Measurements from ENCODE around the gene MRPL41.

The MRPL41 gene

GRCh38 chr9:137540536-137540935 lies 11.1 kb upstream of the MRPL41 start:
- Histone ChIP-seq H3K27ac (no peak overlapping the region), H3K9me3 (no peaks in the 10 kb centered on the region), H3K36me3 (peaks cover 18 to 77% (median 41%) of the 10 kb centered on the region in 3 donors), H3K4me1 (peaks cover 0 to 5% (median 0%) of the 10 kb centered on the region in 4 donors), H3K4me3 (no peak overlapping the region), H3K27me3 (no peaks in the 10 kb centered on the region)
- DNase-seq, result no peak
- TF ChIP-seq, protein P1, sequence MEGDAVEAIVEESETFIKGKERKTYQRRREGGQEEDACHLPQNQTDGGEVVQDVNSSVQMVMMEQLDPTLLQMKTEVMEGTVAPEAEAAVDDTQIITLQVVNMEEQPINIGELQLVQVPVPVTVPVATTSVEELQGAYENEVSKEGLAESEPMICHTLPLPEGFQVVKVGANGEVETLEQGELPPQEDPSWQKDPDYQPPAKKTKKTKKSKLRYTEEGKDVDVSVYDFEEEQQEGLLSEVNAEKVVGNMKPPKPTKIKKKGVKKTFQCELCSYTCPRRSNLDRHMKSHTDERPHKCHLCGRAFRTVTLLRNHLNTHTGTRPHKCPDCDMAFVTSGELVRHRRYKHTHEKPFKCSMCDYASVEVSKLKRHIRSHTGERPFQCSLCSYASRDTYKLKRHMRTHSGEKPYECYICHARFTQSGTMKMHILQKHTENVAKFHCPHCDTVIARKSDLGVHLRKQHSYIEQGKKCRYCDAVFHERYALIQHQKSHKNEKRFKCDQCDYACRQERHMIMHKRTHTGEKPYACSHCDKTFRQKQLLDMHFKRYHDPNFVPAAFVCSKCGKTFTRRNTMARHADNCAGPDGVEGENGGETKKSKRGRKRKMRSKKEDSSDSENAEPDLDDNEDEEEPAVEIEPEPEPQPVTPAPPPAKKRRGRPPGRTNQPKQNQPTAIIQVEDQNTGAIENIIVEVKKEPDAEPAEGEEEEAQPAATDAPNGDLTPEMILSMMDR (IDR thresholded peaks at IDR 0.05), result no peak
- intact Hi-C loops (cut with DNase I; ENCODE audit: low total_unique reads), result no loop called here

DNA sequence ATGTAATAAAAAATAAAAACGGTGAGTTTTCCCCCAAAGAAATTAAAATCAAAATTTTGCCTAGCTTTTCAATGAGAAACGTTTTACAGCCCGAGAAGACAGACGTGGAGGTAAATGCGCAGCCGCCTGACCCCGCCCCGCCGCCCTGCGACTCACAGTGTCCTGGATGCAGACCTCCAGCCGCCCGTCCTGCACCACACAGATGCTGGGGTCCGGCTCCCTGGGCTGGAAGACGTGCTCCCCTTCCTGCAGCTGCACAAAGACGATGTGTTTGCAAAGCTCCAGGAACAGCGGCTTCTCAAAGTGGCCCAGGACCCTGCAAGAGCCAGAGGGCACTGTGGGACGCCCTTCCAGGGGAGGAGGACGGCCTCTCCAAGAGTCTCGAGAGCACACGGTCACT lies 9.2 kb upstream of the MRPL41 start:
- Histone ChIP-seq H3K27ac (no peak overlapping the region), H3K4me3 (no peak overlapping the region), H3K27me3 (no peaks in the 10 kb centered on the region), H3K36me3 (peaks cover 18 to 75% (median 46%) of the 10 kb centered on the region in 3 donors), H3K9me3 (no peaks in the 10 kb centered on the region), H3K4me1 (peaks cover 0 to 5% (median 0%) of the 10 kb centered on the region in 4 donors)
- intact Hi-C loops (cut with DNase I; ENCODE audit: low total_unique reads), result no loop called here
- TF ChIP-seq, protein P1 (IDR thresholded peaks at IDR 0.05), result no peak
- no peak for DNase-seq

DNA sequence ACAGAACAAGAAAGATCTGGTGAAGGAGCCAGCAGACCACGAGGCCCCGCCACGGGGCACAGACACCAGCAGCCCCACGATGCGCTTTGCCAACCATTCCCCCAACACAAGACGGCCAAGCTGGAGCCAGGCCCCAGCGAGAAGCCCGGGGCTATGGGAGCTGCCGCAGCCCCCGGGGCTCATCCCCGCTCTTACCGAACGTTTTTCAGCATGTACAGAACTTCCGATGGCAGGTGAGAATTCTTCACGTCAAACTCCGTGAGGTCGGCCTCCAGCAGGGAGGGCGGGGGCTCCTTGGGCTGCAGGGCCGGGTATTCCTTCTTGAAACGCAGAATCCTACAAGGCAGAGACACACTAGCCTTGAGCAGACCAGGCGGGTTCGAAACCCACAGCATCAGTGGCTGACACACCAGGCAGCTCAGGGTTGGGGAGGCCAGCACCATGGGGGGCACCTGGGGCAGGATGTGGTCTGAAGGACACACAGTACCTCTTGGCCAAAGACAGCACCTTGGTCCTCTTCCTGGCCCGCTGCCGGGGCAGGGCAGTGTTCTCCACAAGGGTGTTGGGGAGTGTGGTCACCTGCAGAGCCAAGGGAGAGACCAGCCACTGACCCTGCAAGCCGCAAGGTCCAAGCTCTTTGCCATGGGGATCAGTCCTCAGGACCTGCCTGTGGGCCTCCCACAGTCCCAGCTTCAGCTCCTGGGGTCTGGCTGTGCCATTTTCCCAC lies 8.3 kb upstream of the MRPL41 start:
- intact Hi-C loops (cut with DNase I; ENCODE audit: low total_unique reads), result no loop called here
- H3K9me3 ChIP-seq, result no peaks in the 10 kb centered on the region
- no peak overlapping the region for H3K4me3 ChIP-seq
- no peak for DNase-seq
- H3K27me3 ChIP-seq, result no peaks in the 10 kb centered on the region
- TF ChIP-seq, protein P1 (IDR thresholded peaks at IDR 0.05), result no peak
- no peak overlapping the region for H3K27ac ChIP-seq
- peaks cover 0 to 10% (median 1%) of the 10 kb centered on the region in 4 donors for H3K4me1 ChIP-seq
- H3K36me3 ChIP-seq, result peaks cover 18 to 66% (median 38%) of the 10 kb centered on the region in 3 donors

DNA sequence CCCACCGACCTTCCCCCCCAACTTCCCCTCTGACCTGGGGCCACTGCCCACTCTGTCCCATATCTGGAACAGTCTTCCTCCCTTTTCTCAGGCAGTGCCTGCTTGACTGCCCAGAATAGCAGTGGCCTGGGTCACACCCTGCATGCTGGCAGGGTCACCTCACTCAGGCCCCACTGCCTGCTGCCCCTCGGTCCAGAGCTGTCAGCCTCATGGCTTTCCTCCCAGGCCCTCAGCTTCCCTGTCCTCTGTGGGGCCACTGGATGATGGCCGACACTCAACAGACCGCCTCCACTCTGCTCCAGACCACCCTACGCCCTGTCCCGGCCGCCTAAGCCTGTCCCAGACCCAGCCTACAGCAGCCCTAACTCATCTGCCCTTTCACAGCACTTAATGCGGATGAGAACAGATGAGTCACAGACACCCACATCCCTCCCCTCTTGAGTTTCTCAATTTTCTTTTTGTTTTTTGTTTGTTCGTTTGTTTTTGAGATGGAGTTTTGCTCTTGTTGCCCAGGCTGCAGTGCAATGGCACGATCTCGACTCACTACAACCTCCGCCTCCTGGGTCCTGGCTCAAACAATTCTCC lies 7.4 kb upstream of the MRPL41 start:
- TF ChIP-seq, protein P1 (IDR thresholded peaks at IDR 0.05), result no peak
- Histone ChIP-seq H3K36me3 (peaks cover 18 to 57% (median 31%) of the 10 kb centered on the region in 3 donors), H3K9me3 (no peaks in the 10 kb centered on the region), H3K27me3 (no peaks in the 10 kb centered on the region), H3K27ac (no peak overlapping the region), H3K4me3 (no peak overlapping the region), H3K4me1 (peaks cover 0 to 19% (median 5%) of the 10 kb centered on the region in 4 donors)
- intact Hi-C loops (cut with DNase I; ENCODE audit: low total_unique reads), result no loop called here
- no peak for DNase-seq

- H3K27ac ChIP-seq, result peak overlapping the region in 1 of 2 donors; percentile 20
- TF ChIP-seq, protein P1 (IDR thresholded peaks at IDR 0.05), result no peak
- intact Hi-C loops (cut with DNase I; ENCODE audit: low total_unique reads), result no loop called here
Measured at GRCh38 chr9:137545123-137545522, 6.6 kb upstream of the MRPL41 start.

More at GRCh38 chr9:137545123-137545522, 6.6 kb upstream of the MRPL41 start:
- Histone ChIP-seq H3K4me3 (no peak overlapping the region), H3K9me3 (no peaks in the 10 kb centered on the region), H3K4me1 (peaks cover 0 to 27% (median 13%) of the 10 kb centered on the region in 4 donors), H3K27me3 (no peaks in the 10 kb centered on the region), H3K36me3 (peaks cover 11 to 49% (median 24%) of the 10 kb centered on the region in 3 donors)
- peak; percentile 41 to 72 for DNase-seq
